Forelimb muscle (tissue), 1 donor: ENCODE measurements around the gene BUB1. TPM values are rescaled to one million over a fixed set of nuclear protein-coding genes. Genes with fewer than 3 reads are reported as not detected.
"Not testable (repeated sequence)": the region's sequence is repeated elsewhere in the genome, so short reads cannot be mapped to it uniquely, and the experiment has no call there.

Experiments
- DNase-seq: peaks from one replicate; pipeline ENCODE4 v3.0.0-alpha.2; 2013; ENCODE audit warnings: low read depth
- polyA plus RNA-seq: library from polyadenylated mRNA; unstranded; fragments of 120-200 nt; gene quantifications from one replicate; pipeline ENCODE4 v1.2.1, GENCODE V29; 2013; ENCODE audit not compliant: insufficient read length

The BUB1 gene
- polyA plus RNA-seq, 1 donor = 7.1 TPM

DNA sequence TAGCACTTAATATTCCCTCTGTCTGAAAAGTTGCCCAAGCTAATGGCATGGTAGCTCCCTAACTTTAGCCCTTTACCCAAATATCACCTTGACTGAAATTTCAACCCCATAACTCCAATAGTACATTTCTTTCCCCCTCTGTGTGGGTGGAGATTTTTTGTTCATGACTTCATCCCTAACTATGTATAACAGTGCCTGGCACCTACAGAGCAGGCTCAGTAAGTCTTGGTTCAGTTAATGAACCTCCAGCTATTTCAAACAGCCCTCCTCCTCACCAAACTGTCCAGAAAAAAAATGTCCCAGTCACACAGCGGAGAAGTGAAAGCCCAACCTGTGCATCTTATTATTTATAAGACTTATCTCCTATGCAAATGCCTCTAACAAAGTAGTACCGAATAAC lies 18.6 kb downstream of the BUB1 start:
- no peak for DNase-seq

DNA sequence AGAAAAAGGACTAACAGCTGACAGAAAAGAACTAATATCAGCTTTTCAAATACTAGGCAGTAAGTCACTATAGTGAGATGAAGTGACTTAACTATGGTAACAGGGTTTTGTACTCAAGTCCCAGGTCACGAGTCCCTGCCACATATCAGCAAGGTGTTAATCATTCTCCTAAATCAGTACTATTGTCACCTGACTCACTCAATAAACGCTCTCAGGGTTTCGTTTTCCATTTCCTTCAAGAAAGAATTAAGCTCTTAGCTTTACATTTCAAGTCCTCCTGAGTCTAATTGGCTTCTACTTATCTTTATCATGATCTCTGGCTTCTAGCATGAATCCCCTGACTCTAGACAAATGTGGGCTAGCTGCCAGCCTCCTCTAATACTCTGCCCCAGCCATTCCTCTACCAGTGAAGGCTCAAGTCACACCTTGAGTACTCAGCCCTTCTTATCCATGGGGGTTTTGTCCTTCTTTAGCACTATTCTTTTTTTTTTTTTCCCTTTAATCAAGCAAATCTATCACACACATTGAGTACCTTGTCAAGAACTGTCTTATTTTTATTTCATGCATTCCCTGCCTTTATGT lies 20.0 kb downstream of the BUB1 start:
- no peak for DNase-seq

DNA sequence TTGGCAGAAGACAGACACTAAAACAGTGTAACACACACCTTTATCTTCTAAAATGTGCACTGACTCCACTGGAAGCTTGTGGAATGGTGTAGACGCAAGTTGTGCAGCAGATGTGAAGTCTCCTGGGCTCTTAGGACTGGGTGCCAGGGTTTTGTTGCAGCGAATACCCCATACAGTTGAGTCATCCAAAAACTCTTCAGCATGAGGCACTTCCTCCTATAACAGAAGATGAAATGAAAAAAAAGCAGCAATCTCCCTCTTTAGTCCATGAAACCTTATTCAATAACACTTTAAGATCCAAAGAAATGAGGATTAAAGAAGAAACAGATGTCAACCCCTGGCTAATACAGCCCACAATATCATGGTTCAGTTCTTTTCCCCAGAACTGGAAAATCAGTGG lies 22.2 kb downstream of the BUB1 start:
- no peak for DNase-seq

DNA sequence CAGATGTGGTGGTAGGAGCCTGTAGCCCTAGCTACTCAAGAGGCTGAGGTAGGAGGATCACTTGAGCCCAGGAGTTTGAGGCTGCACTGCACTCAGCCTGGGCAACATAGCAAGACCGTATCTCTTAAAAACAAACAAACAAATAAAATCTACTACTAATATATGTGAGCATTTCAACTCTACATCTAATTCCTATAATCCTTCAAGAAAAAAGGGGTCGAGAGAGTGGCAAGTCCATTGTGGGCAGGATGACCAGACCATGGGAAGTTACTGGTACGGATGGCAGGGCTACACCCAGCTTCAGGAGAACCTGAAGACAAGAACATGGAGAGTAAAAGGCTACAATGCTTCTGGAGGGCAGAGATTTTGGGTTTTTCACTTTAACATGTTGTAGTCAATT lies 24.0 kb downstream of the BUB1 start:
- no peak for DNase-seq

DNA sequence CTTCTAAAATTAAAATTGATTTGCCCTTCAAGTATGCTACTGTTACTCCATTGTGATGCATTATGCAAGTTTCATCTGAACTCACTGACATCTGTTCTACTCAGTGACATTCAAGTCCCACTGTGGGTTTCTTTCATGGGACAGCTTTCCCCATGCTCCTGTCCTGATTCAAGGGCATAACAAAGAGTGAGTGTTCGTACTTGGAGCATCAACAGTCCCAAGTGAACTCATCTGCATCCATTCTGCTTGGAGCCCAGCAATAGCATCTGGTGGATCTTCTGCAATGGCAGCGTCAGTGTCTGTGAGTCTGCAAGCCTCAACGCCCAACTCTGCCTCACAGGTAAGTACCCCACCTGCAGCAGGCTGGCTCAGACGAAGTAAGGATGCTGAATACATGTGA lies 27.5 kb downstream of the BUB1 start:
- DNase-seq = no peak

DNA sequence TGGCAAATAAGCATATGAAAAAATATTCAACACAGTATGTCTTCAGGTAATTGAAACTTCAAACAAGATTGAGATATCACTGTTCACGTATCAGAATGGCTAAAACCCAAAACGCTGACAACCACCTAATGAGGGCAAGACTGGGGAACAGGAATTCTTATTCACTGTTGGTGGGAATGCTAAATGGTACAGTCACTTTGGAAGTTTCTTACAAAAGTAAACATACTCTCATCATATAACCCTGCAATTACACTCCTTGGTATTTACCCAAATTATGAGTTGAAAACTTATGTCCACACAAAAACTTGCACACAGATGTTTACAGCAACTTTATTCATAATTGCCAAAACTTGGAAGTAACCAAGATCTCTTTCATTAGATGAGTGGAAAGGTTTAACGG lies 30.1 kb downstream of the BUB1 start:
- DNase-seq = no peak

DNA sequence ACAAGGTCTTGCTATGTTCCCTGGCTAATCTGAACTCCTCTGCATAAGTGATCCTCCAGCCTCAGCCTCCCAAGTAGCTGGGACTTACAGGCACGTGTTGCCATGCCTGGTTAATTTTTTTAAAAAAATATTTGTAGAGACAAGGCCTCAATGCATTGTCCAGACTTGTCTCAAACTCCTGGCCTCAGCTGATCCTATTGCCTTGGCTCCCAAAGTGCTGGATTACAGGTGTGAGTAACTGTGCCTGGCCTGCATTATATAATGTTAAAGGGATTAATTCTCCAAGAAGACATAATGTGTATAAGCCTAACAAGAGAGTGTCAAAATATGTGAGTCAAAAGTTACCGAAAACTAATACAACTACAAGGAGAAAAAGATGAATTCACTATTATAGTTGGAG lies 32.2 kb downstream of the BUB1 start:
- no peak for DNase-seq

DNA sequence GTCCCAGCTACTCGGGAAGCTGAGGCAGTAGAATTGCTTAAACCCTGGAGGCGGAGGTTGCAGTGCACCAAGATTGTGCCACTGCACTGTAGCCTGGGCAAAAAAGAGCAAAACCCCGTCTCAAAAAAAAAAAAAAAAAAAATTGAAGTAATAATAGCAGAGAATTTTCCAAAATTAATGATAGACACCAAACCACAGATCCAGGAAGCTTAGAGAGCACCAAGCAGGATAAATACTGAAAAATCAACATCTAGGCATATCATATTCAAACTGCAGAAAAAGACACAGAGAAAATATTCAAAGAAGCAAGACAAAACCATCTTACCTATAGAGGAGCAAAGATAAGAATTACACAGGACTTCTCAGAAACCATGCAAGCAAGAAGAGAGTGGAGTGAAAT lies 33.5 kb downstream of the BUB1 start:
- DNase-seq = no peak

DNA sequence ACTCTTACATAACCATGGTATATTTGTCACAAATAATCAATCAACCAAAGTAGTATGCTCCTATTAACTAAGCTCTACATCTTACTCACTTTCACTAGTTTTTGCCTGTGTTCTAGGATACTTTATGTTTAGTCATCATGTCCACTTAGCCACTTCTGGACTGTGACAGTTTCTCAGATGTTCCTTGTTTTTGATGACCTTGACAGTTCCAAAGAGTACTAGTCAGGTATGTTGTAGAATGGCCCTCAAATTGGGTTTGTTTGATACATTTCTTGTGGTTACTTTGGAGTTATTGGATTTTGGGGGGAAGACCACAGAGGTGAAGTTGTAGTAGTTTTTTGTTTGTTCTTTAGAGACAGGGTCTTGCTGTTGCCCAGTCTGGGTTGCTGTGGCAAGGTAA lies 35.5 kb downstream of the BUB1 start:
- DNase-seq = no peak

DNA sequence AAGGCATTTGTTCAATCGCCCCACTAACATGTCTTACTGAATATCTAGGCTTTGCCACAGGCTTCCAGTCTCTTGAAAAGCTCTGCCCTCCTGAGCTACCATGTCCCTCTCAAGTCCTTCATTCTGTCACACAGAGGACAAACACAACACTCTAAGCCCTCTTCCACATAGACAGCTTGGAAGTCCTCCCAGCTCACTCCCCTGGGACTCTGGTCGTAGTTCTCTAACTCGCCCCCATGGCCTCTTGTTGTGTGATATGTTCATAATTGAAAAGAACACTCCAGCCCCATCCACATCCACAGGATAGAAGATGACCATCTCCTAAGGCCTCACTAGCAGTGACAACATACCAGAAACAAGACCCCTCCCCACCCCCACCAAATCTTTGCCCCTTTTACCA lies 37.9 kb downstream of the BUB1 start:
- DNase-seq = no peak

DNA sequence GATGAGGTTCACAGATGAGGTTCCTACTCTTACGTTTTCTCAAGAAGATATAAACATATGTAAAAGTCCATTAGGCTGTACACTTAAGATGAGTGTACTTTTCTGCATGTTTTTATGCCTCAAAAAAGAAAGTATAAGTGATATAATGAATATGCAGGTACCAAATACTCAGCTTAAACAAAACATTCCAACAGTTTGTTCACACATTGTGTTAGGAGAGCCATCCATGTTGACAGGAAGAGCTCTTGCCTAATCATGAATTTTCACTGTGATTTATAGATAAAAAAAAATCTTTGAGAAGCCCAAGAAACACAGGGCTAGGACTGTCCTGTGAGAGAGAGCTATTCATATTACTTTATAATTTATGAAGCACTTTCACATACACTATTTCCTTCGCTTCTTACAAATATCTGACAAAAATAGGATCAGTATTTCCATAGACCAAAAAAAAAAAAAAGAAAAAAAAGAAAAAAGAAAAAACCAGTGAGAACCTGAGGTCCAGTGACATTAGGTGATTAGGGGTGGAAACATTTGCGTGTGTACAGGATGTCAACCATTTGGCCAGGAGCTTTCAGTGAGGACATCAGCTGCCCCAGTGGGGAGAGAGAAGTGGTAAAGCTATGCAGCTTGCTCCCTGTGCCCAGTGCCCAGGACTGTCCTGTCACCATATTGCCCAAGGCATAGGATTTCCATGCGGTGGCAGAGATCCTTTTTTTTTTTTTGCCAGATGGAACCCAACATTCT lies 38.7 kb downstream of the BUB1 start:
- no peak for DNase-seq

DNA sequence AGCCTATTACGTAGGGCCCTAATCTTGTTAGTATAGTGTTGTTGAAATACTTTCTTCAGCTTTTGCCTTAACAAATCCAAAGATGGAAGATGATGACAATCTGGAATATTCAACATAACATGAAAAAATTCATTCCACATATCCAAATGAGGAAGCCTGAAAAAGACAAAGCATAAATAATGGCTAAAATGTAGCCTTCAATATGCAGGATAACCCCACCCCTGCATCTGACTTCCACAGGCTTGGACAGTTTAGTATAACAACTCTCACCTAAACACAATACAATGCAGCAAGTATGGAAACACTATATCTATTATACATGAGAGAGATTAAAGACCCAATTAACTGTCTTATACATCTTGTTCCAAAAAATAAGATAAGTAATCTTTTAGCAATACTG lies 39.9 kb downstream of the BUB1 start:
- no peak for DNase-seq

DNA sequence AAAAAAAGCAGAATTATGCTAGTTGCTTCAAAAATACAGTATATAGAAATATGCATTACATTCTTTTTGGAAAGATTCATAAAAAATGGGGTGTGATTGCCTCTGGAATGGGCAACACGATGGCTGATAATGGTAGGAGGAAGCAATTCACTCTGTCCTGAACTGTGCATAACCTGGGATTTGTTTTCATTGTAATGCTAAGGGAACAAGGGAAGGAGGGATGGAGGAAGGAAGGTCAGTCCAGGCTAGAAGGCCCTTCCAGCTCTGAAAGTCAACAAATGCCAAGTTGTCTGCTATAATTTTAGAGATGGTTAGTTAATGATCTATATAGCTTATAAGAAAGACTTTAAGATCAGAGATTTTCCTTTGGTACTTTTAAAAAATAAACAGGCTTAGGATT lies 40.8 kb downstream of the BUB1 start:
- no peak for DNase-seq

DNA sequence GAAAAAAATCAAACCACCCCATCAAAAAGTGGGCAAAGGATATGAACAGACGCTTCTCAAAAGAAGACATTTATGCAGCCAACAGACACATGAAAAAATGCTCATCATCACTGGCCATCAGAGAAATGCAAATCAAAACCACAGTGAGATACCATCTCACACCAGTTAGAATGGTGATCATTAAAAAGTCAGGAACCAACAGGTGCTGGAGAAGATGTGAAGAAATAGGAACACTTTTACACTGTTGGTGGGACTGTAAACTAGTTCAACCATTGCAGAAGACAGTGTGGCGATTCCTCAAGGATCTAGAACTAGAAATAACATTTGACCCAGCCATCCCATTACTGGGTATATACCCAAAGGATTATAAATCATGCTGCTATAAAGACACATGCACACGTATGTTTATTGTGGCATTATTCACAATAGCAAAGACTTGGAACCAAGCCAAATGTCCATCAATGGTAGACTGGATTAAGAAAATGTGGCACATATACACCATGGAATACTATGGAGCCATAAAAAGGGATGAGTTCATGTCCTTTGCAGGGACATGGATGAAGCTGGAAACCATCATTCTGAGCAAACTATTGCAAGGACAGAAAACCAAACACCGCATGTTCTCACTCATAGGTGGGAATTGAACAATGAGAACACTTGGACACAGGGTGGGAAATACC lies 41.8 kb downstream of the BUB1 start:
- DNase-seq = not testable (repeated sequence)

DNA sequence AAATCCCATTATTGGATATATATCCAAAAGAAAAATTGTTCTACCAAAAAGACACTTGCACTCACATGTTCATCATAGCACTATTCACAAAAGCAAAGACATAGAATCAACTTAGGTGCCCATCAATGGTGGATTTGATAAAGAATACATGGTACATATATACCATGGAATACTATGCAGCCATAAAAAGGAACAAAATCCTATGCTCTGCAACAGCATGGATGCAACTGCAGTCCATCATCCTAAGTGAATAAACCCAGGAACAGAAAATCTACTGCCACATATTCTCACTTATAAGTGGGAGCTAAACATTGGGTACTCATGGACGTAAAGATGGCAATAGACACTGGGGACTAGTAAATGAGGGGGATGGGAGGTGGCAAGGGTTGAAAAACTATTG lies 50.5 kb downstream of the BUB1 start:
- not testable (repeated sequence) for DNase-seq

DNA sequence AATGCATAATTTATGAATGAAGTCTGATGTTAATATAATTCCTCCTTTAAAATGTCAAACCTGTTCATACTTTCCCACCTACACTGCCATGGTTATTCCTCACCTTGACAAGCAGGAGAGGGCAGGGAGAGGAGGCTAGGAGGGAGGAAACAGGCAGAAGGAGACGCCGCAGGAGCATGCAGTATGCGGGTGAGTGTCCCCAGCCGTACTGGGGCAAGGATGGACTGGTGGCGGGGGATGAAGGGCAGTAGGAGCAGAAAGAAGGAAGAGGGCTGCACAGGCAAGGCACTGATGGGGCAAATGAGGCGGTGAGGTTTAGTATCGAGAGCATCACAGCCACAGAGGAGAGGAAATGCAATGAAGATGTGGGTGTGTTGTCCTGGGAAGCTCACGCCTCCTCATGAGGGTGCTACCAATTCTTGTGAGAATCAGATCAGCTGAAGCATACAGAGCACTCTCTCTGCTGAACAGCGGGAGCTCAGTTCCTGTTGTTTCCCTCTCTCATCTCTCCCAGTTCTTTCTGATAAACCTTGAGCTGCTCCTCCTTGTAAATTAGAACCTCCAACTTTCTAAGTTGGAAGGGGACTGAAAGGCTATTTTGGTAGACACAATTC lies 58.4 kb downstream of the BUB1 start:
- not testable (repeated sequence) for DNase-seq

DNA sequence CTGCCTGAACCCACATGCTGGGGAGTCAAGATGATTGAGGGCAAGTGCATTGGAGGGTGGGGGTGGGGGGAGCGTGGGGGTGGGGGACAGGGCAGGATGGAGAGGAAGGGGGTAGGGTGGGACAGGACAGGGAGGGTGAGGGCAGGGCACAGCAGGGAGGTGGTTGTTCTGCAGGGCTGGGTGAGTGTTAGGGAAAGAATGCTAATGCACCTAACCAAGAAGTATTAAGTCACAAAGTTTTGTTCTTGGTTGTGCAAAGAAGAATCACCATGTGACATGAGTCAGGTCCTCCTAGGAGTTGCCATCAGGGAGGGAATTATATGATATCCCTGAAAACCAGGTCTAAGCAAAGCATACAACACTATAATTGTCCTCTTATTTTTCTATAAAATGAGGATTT lies 63.9 kb downstream of the BUB1 start:
- DNase-seq = not testable (repeated sequence)

DNA sequence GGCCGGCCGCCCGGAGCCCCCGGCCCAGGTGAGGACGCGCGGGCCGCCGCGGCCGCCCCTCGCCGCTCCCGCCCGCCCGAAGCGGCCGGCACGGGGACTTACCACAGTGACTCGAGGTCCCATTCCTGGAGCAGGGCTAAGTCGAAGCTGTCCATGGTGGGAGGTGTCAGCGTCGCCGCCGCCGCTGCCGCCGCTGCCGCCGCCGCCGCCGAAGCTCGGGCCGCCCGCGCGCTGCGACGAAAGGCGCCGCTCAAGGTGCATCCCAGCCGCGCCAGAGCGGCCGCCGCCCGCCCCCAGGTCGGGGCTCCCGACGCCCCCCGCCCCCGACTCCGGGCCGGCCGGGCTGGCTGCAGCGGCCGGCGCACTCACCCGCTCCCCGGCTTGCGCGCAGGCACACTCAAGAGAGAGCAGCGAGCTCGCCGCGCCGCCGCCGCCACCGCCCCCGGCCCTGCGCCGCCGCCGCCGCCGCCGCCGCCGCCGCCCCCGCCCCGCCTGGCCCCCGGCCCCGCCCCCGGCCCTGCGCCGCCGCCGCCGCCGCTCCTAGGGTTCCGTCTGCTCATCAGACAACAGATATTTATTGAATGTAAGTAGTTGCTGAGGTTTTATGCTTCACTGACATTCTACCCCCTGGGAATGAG lies 67.1 kb downstream of the BUB1 start:
- not testable (repeated sequence) for DNase-seq

DNA sequence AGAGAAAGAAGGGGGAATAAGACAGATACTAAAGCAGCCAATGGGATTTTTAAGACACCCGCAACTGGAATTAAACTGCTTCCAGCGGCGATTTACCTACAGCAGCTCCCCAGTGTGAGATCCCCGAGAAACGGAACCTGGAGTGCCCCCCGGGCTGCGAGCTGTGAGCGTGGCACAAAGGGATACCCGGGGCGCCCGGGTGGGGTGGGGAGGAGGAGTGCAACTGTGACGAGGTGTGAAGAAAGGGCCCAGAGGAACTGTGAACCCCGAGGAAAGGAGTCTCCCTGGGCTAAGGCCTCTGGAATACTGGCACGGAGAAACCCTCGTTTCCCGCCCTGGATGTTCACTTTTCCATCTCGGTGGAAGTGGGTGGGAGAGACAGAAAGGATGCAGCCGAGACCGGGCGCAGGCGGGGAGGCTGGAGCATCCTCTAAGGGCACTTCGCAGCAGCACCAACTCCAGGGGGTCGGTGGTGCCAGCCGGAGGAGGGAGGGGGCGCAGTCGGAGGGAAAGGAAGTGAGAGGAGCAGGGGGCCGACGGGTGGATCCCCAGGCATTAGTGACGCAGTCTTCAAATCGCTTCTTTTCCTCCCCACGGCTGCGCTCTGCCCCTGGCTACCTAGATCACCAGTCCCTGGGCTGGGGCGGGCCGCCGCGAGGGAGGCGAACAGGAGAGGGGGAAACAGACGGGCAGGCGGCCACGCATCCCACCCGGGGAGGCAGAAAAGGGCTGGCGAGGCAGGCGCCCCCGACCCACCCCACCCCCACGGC lies 67.8 kb downstream of the BUB1 start:
- DNase-seq = not testable (repeated sequence)

DNA sequence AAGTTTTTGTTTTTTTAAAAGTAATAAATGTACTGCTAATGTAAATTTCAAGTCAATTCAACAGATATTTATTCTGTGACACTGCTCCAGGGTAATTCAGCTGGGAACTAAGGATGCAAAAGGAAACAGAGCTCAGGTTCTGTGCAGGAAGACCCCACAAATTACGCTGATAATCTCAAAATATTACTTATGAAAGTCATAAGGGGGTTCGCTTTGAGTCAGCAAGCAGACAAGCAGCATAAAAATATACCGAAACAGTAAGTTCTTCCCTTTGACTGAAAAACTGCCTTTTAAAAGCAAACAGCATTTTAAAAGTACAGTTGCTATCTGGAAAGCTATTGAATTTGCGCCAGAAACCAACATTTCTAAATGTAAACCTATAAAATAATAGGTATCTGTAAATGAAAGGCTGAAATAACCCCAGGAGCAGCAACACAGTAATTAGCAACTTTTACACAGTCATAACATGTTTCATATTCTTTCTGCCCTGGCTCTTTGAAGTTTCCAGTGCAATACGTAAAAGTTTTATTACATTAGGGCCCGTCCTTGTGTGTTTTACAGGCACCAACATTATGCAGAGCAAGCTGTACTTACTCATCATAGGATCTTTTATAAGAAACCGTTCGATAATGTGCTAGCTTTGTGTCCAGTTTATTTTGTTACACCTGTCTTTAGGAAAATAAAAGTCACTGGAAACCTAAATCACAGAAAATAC lies 68.9 kb downstream of the BUB1 start:
- not testable (repeated sequence) for DNase-seq

DNA sequence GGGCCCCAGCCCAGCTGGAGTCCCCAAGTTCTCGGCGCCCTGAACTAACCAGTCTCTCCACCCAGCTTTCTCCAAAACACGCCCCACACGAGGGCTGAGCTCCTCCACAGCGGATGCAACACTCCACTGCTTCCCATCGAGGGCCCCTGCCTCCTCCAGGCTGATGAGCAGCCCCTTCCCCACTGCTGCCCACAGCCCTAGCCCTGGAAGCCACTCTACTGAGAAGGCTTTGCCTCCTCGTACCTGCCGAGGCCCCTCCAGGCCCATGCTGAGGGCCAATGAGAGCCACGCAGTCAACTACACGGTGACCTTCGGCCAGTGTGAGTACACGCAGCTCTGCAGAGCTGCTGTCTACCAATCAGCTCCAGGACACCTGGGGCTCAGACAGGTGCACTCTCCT lies 72.8 kb downstream of the BUB1 start:
- not testable (repeated sequence) for DNase-seq
